Lung (tissue), 12 donors: ENCODE results near the gene CPEB2. TPM values are rescaled to one million over a fixed set of nuclear protein-coding genes. Genes with fewer than 3 reads are reported as not detected.
A peak's percentile ranks its signal among the peaks of the same experiment; 100 is the strongest.

Source experiments
- ATAC-seq: fragments of 200-7000 bp; cut with Tn5 transposase; one replicate; pipeline ENCODE4 v1.9.1; 2020; ENCODE audit warnings: moderate number of reproducible peaks; ENCODE audit not compliant: insufficient read depth, low FRiP score
- DNase-seq, 3 donors: peaks; one replicate each; pipeline ENCODE4 v3.0.0-alpha.2; 2013 to 2017
- H3K27ac ChIP-seq, 2 donors: one replicate each; pipeline ENCODE4 v1.5.1; 2013; ENCODE audit warnings: mild to moderate bottlenecking in 2 of 2, moderate library complexity in 2 of 2, control low read depth in 1 of 2, inconsistent platforms in 1 of 2, low read depth in 1 of 2, low read length in 1 of 2
- H3K27me3 ChIP-seq, 3 donors: one replicate each; pipeline ENCODE4 v1.5.1; 2013; ENCODE audit warnings: low read length in 2 of 3; ENCODE audit not compliant: control insufficient read depth in 3 of 3, insufficient read depth in 3 of 3
- H3K36me3 ChIP-seq, 4 donors: one replicate each; pipeline ENCODE4 v1.5.1; 2013; ENCODE audit warnings: low read length in 4 of 4, mild to moderate bottlenecking in 1 of 4, moderate library complexity in 1 of 4; ENCODE audit not compliant: control insufficient read depth in 4 of 4, insufficient read depth in 4 of 4
- H3K4me1 ChIP-seq, 5 donors: one replicate each; pipeline ENCODE4 v1.5.1; 2013; ENCODE audit warnings: low read length in 5 of 5, mild to moderate bottlenecking in 2 of 5, moderate library complexity in 1 of 5; ENCODE audit not compliant: control insufficient read depth in 5 of 5, insufficient read depth in 5 of 5
- H3K4me3 ChIP-seq: one replicate; pipeline ENCODE4 v1.5.1; 2013; ENCODE audit warnings: mild to moderate bottlenecking, control low read depth, moderate library complexity
- H3K9ac ChIP-seq, 2 donors: one replicate each; pipeline ENCODE4 v1.5.1; 2013; ENCODE audit warnings: low read length in 2 of 2, control low read depth in 1 of 2; ENCODE audit not compliant: insufficient read depth in 1 of 2
- H3K9me3 ChIP-seq, 4 donors: one replicate each; pipeline ENCODE4 v1.5.1; 2013; ENCODE audit warnings: low read length in 3 of 4, mild to moderate bottlenecking in 1 of 4, moderate library complexity in 1 of 4; ENCODE audit not compliant: control insufficient read depth in 4 of 4, insufficient read depth in 3 of 4
- WGBS, 2 donors: extraction: QIAGEN DNeasy Blood & Tissue Kit; methylation state at CpG; one replicate each; pipeline ENCODE4 v1.1.7; 2013; 5-methylcytosine and 5-hydroxymethylcytosine counted together
- polyA plus RNA-seq, 2 donors: library from polyadenylated mRNA; stranded (reverse); fragments of 200-250 nt; gene quantifications; one replicate each; pipeline ENCODE4 v1.2.1, GENCODE V29; 2013
- total RNA-seq, 2 donors: library from RNA; depleted of rRNA in 1 of 2; stranded (reverse); fragments of >200 nt in 1 of 2; gene quantifications; one replicate each; pipeline ENCODE4 v1.2.1, GENCODE V29; 2014 to 2021
- TF ChIP-seq, protein P1 (sequence below): IDR thresholded peaks from 2 replicates; pipeline ENCODE4 v1.5.1; 2012; ENCODE audit warnings: mild to moderate bottlenecking; ENCODE audit errors: control extremely low read depth, extremely low read depth
- donor health status: control.
- donor health status: control.
- donor health status: Bipolar disorder and iron deficiency.
- donor health status: healthy.
- donor health status: DM: yes; HTN: yes; CAD: no.

CPEB2 gene
- total and polyA plus RNA-seq, 4 donors = 4.8 to 29.9 (median 14.2) TPM

DNA sequence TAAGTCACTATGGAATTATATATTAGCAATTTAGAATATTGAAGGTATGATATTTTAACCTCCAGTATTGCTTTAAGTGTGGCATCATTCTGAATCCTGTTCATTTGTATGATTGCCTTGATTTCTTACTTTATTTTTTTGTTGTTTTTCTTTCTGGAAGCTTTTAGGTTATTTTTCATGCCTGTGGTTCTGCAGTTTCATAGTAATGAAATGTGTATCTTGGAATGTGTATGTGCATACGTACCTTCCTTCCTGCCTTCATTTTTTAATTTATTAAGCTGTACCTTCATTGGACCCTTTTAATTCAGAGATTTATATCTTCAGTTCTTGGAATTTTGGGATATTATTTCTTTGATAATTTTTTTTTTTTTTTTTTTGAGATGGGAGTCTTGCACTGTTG lies 22.1 kb downstream of the CPEB2 start:
- DNase-seq (no peak), ATAC-seq (no peak)
- Histone ChIP-seq H3K9ac (no peak overlapping the region), H3K27me3 (no peaks in the 10 kb centered on the region), H3K4me3 (no peak overlapping the region), H3K36me3 (peaks cover 0 to 16% (median 8%) of the 10 kb centered on the region in 4 donors), H3K4me1 (peaks cover 0 to 14% (median 9%) of the 10 kb centered on the region in 5 donors), H3K27ac (no peak overlapping the region), H3K9me3 (no peaks in the 10 kb centered on the region)
- WGBS, 2 donors = 0% methylated on average over 1 of the region's 1 CpG
- TF ChIP-seq, protein P1, sequence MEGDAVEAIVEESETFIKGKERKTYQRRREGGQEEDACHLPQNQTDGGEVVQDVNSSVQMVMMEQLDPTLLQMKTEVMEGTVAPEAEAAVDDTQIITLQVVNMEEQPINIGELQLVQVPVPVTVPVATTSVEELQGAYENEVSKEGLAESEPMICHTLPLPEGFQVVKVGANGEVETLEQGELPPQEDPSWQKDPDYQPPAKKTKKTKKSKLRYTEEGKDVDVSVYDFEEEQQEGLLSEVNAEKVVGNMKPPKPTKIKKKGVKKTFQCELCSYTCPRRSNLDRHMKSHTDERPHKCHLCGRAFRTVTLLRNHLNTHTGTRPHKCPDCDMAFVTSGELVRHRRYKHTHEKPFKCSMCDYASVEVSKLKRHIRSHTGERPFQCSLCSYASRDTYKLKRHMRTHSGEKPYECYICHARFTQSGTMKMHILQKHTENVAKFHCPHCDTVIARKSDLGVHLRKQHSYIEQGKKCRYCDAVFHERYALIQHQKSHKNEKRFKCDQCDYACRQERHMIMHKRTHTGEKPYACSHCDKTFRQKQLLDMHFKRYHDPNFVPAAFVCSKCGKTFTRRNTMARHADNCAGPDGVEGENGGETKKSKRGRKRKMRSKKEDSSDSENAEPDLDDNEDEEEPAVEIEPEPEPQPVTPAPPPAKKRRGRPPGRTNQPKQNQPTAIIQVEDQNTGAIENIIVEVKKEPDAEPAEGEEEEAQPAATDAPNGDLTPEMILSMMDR = no peak

DNA sequence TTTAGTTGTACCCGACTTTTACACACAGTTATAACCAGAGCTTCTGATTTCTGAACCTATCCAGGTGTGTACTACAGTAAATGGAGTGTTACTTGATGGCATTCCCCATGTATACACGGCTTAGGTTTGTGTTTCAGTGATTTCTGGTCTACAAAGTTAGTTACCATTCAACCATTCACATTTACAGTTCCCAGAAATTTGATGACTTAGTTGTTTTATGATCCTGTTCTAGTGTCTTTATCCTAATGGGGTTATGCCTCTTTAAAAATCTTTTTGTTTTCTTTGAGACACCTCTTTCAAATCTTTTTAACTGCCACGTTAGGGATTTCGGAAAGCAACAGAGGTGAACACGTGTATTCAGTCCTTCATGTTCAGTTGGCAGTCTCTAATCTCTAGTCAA lies 23.4 kb downstream of the CPEB2 start:
- TF ChIP-seq, protein P1 = no peak
- Histone ChIP-seq H3K4me3 (no peak overlapping the region), H3K4me1 (peaks cover 0 to 14% (median 9%) of the 10 kb centered on the region in 5 donors), H3K9me3 (no peaks in the 10 kb centered on the region), H3K27ac (no peak overlapping the region), H3K9ac (no peak overlapping the region), H3K27me3 (no peaks in the 10 kb centered on the region), H3K36me3 (peaks cover 0 to 9% (median 2%) of the 10 kb centered on the region in 4 donors)
- DNase-seq = no peak
- no peak for ATAC-seq
- WGBS, 2 donors = 95 to 96% methylated on average over 5 of the region's 5 CpGs

DNA sequence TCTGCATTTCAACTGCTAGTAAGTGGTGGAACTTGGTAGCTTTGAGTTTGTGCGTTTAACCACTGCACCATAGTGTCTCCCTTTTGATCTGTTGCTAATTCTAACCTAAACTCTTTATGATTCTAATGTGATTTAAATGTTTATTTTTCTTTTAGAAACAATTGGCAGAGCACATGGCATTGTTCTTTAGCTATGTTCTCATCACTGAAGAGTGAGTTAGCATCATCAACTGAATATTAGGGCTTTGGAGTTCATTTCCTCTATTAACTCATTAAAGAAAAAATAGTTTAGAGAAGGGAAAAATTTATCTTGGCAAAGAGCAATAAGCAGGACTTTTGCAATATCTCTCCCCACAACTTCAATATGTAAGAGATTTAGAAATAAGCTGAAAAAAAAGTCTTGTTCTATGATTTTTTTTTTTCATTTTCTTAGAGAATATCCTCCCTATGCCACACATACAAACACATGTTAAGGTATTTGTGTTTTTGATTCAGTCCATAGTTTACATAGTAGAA lies 25.7 kb downstream of the CPEB2 start:
- H3K4me3 ChIP-seq = no peak overlapping the region
- TF ChIP-seq, protein P1 = no peak
- peaks cover 0 to 3% (median 2%) of the 10 kb centered on the region in 4 donors for H3K36me3 ChIP-seq
- 71 to 87% methylated on average over 1 of the region's 1 CpG for WGBS, 2 donors
- ATAC-seq = no peak
- no peak overlapping the region for H3K9ac ChIP-seq
- peaks cover 0 to 10% (median 3%) of the 10 kb centered on the region in 5 donors for H3K4me1 ChIP-seq
- DNase-seq = peak in 1 of 3 donors; percentile 17
- H3K27ac ChIP-seq = no peak overlapping the region
- no peaks in the 10 kb centered on the region for H3K27me3 ChIP-seq
- no peaks in the 10 kb centered on the region for H3K9me3 ChIP-seq

DNA sequence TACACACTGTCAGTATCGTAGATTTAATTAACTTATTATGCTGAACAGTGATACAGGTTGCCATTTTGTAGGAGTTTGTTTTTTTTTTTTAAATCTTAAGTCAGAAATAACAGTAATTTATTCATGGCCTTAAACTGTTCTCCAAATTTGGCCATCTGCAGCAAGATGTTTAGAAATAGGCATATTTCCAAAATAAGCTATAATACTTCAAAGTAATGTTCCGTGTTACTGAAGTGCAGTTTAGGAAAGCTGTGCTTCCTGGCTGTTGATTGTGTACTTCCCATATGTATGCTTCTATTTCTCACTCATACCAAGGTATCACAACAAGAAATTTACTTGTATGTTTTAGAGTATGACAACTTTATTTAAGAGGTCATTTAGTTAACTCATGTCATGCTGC lies 28.9 kb downstream of the CPEB2 start:
- Histone ChIP-seq H3K4me3 (no peak overlapping the region), H3K27me3 (no peaks in the 10 kb centered on the region), H3K9me3 (no peaks in the 10 kb centered on the region), H3K36me3 (peaks cover 0 to 7% (median 4%) of the 10 kb centered on the region in 4 donors), H3K9ac (no peak overlapping the region), H3K27ac (no peak overlapping the region), H3K4me1 (peaks cover 0 to 17% (median 4%) of the 10 kb centered on the region in 5 donors)
- 59 to 62% methylated on average over 2 of the region's 2 CpGs for WGBS, 2 donors
- no peak for ATAC-seq
- peak in 2 of 3 donors; percentile 41 to 51 for DNase-seq
- TF ChIP-seq, protein P1 = no peak
